K562 (cell line): ENCODE data around the gene TPI1. TPM values are rescaled to one million over a fixed set of nuclear protein-coding genes. Genes with fewer than 3 reads are reported as not detected.

Experiments
- ATAC-seq: fragments of 200-7000 bp; cut with Tn5 transposase; 3 replicates; pipeline ENCODE4 v1.9.1; 2020; ENCODE audit warnings: moderate library complexity
- BruUV-seq: library from RNA; stranded (reverse); fragments of 400-500 nt; replicated peaks from 2 replicates; lab custom pipeline; 2021; lab: Mats Ljungman, UMichigan
- CTCF ChIA-PET: fragments of 300-600 bp; formaldehyde crosslinking; extraction: SDS; loops from one replicate; lab custom pipeline; 2021; ENCODE audit warnings: low intra/inter-chr PET ratio; lab: Yijun Ruan, JAX
- POLR2A ChIA-PET: fragments of 300-600, 350-650 bp; sonication (Branson Sonifier 250); formaldehyde crosslinking; extraction: SDS; loops from one replicate; lab custom pipeline; 2021; ENCODE audit warnings: antibody characterized with exemption, inconsistent platforms; lab: Yijun Ruan, JAX
- DNase-seq, 4 experiments: peaks; one replicate each; pipeline versions ENCODE4 v3.0.0 to v3.0.0-alpha.2; 2011 to 2018; ENCODE audit warnings: low spot score in 3 of 4, mixed read lengths in 3 of 4; ENCODE audit errors: extremely low read depth in 1 of 4
- FAIRE-seq: peaks from 2 replicates; lab custom pipeline; 2011; peaks lifted over from hg19 to GRCh38; lab: Jason Lieb, UNC
- H2AFZ ChIP-seq: 2 replicates; pipeline ENCODE4 v1.6.0; 2011; ENCODE audit warnings: low read depth, low read length, control low read depth, inconsistent platforms
- H3K27ac ChIP-seq: fragments of 200-600 bp; 3 replicates; pipeline ENCODE4 v1.8.0; 2011; ENCODE audit warnings: low read depth, mild to moderate bottlenecking, control low read depth, inconsistent platforms, low read length, moderate library complexity, mixed read lengths; ENCODE audit errors: extremely low read depth
- H3K27me3 ChIP-seq, 2 experiments: fragments of 300-600 bp in 1 of 2; 2 replicates in 1 of 2; 3 replicates in 1 of 2; pipeline versions ENCODE4 v1.6.0 to v1.8.0; 2011; ENCODE audit warnings: inconsistent platforms in 2 of 2, low read length in 2 of 2, mild to moderate bottlenecking in 1 of 2, mixed read lengths in 1 of 2, moderate library complexity in 1 of 2; ENCODE audit not compliant: control insufficient read depth in 2 of 2, insufficient read depth in 2 of 2
- H3K36me3 ChIP-seq: fragments of 300-600 bp; 3 replicates; pipeline ENCODE4 v1.8.0; 2011; ENCODE audit warnings: mild to moderate bottlenecking, low read length, inconsistent platforms; ENCODE audit not compliant: control insufficient read depth, insufficient read depth
- H3K4me1 ChIP-seq, 2 experiments: fragments of 200-600 bp in 1 of 2; replicated peaks in 1 of 2; 2 replicates in 1 of 2; 3 replicates in 1 of 2; pipeline versions ENCODE4 v1.5.1 to v1.8.0; 2011; ENCODE audit warnings: inconsistent platforms in 2 of 2, low read length in 2 of 2, mild to moderate bottlenecking in 1 of 2, mixed read lengths in 1 of 2, moderate library complexity in 1 of 2; ENCODE audit not compliant: control insufficient read depth in 2 of 2, insufficient read depth in 2 of 2
- H3K4me2 ChIP-seq: 2 replicates; pipeline ENCODE4 v1.6.1; 2011; ENCODE audit warnings: low read length, control low read depth, inconsistent platforms, mixed read lengths; ENCODE audit not compliant: insufficient read depth
- H3K4me3 ChIP-seq: fragments of 200-600 bp; sonication (generic), shearing (Covaris generic); 2 replicates; pipeline ENCODE4 v1.5.1; 2016; ENCODE audit warnings: control low read depth, inconsistent platforms
- H3K79me2 ChIP-seq: fragments of 200-600 bp; 3 replicates; pipeline ENCODE4 v1.8.0; 2011; ENCODE audit warnings: low read length, inconsistent platforms; ENCODE audit not compliant: control insufficient read depth, insufficient read depth
- H3K9ac ChIP-seq, 2 experiments: 2 replicates each; pipeline versions ENCODE4 v1.6.0 to v1.6.1; 2011; ENCODE audit warnings: low read depth in 2 of 2, low read length in 2 of 2, control low read depth in 1 of 2, inconsistent platforms in 1 of 2, mild to moderate bottlenecking in 1 of 2, mixed read lengths in 1 of 2; ENCODE audit not compliant: insufficient read depth in 1 of 2
- H3K9me1 ChIP-seq: one replicate; pipeline ENCODE4 v1.6.0; 2011; ENCODE audit warnings: inconsistent platforms, mild to moderate bottlenecking, low read length, moderate library complexity; ENCODE audit not compliant: control insufficient read depth, insufficient read depth
- H3K9me3 ChIP-seq: replicated peaks from 2 replicates; pipeline ENCODE4 v1.5.1; 2011; ENCODE audit warnings: low read depth, low read length, inconsistent platforms; ENCODE audit not compliant: control insufficient read depth, insufficient read depth
- H4K20me1 ChIP-seq: replicated peaks from 2 replicates; pipeline ENCODE4 v1.6.1; 2011; ENCODE audit warnings: low read length, inconsistent platforms, mixed read lengths; ENCODE audit not compliant: control insufficient read depth, insufficient read depth
- ARID3B ChIP-seq: fragments of 250-450 bp; sonication (Bioruptor Pico); IDR thresholded peaks from 2 replicates; pipeline ENCODE4 v1.4.0; 2020; ENCODE audit warnings: borderline replicate concordance
- CXXC5 ChIP-seq: fragments of 250-450 bp; sonication (Bioruptor Pico); IDR thresholded peaks from 2 replicates; pipeline ENCODE4 v1.8.0; 2022; ENCODE audit warnings: inconsistent platforms, mild to moderate bottlenecking, moderate library complexity
- E2F4 ChIP-seq: sonication (generic); formaldehyde crosslinking; IDR thresholded peaks from 2 replicates; pipeline ENCODE4 v1.8.0; 2022; ENCODE audit warnings: mild to moderate bottlenecking, low read depth, missing genetic modification reagents
- MED1 ChIP-seq: sonication (generic); formaldehyde crosslinking; IDR thresholded peaks from 2 replicates; pipeline ENCODE4 v1.8.1; 2023; ENCODE audit warnings: missing genetic modification reagents, borderline replicate concordance
- MEF2A ChIP-seq: IDR thresholded peaks from 2 replicates; pipeline ENCODE4 v1.6.1; 2011; ENCODE audit warnings: low read depth, mild to moderate bottlenecking, low read length, moderate library complexity; ENCODE audit not compliant: control insufficient read depth
- MYBL2 ChIP-seq, 2 experiments: fragments of 450-650 bp in 1 of 2; sonication (generic) in 1 of 2; formaldehyde crosslinking in 1 of 2; IDR thresholded peaks; 2 replicates each; pipeline versions ENCODE4 v1.6.1 to v1.8.1; 2017 to 2022; ENCODE audit warnings: borderline replicate concordance in 1 of 2, inconsistent platforms in 1 of 2, low read depth in 1 of 2, mild to moderate bottlenecking in 1 of 2, missing genetic modification reagents in 1 of 2, moderate library complexity in 1 of 2
- NCOA2 ChIP-seq, 2 experiments: fragments of 450-650 bp; IDR thresholded peaks; 2 replicates each; pipeline ENCODE4 v1.6.1; 2018; ENCODE audit warnings: mild to moderate bottlenecking in 2 of 2, moderate library complexity in 1 of 2; ENCODE audit not compliant: partially characterized antibody in 2 of 2
- NFIC ChIP-seq: fragments of 450-650 bp; IDR thresholded peaks from 2 replicates; pipeline ENCODE4 v1.6.1; 2017; ENCODE audit warnings: mild to moderate bottlenecking, inconsistent platforms
- VEZF1 ChIP-seq: fragments of 200-800 bp; sonication (Bioruptor generic); IDR thresholded peaks from 2 replicates; pipeline ENCODE4 v1.6.1; 2017; ENCODE audit warnings: missing genetic modification characterization, missing compliant biosample characterization
- ZNF140 ChIP-seq: fragments of 250-450 bp; sonication (Bioruptor Pico); IDR thresholded peaks from 2 replicates; pipeline ENCODE4 v1.8.0; 2021; ENCODE audit warnings: moderate library complexity, mild to moderate bottlenecking, inconsistent platforms
- ZNF263 ChIP-seq: sonication (generic); formaldehyde crosslinking; IDR thresholded peaks from 2 replicates; pipeline ENCODE4 v1.8.0; 2022; ENCODE audit warnings: mild to moderate bottlenecking, missing genetic modification reagents, borderline replicate concordance
- ZNF3 ChIP-seq: fragments of 250-450 bp; sonication (Bioruptor Pico); IDR thresholded peaks from 2 replicates; pipeline ENCODE4 v1.5.0; 2021; ENCODE audit warnings: mild to moderate bottlenecking, moderate library complexity
- ZNF41 ChIP-seq: fragments of 250-450 bp; sonication (Bioruptor Pico); conservative IDR thresholded peaks from 2 replicates; pipeline ENCODE4 v1.4.0; 2020; ENCODE audit warnings: mild to moderate bottlenecking
- WGBS: fragments of 100-300 bp; shearing (Covaris generic); methylation state at CpG from one replicate; pipeline ENCODE4 v1.1.6; 2016; ENCODE audit warnings: low coverage, mixed read lengths; ENCODE audit not compliant: insufficient coverage; ENCODE audit errors: missing lambda C conversion rate; 5-methylcytosine and 5-hydroxymethylcytosine counted together
- in situ Hi-C: fragments of 300-500 bp; cut with MboI; formaldehyde crosslinking; loops from 4 replicates; pipeline ENCODE4 v1.15.0; 2018; ENCODE audit warnings: inconsistent platforms, mixed read lengths
- intact Hi-C: fragments of 100-400 bp; cut with micrococcal nuclease; formaldehyde crosslinking; loops from 2 replicates; pipeline ENCODE4 v1.14.2; 2022
- polyA plus RNA-seq, 8 experiments: library from polyadenylated mRNA; depleted of rRNA in 4 of 8; stranded (reverse) in 5 of 8; unstranded in 3 of 8; fragments of >200 nt; fragmentation: Nextera tagmentation in 2 of 8; fragmentation: Illumina TruSeq in 1 of 8; extraction: Ambion mirVana in 2 of 8; extraction: Trizol in 1 of 8; gene quantifications; 2 replicates each; pipeline versions ENCODE4 v1.2.1 to v1.2.3, GENCODE V29; 2011 to 2014; ENCODE audit warnings: inconsistent platforms in 1 of 8, missing spikeins in 1 of 8
- total RNA-seq, 7 experiments: library from RNA; depleted of rRNA in 6 of 7; stranded (reverse); fragments of >200 nt in 6 of 7; fragmentation: Illumina TruSeq in 2 of 7; extraction: Trizol in 2 of 7; gene quantifications; 2 replicates each; pipeline versions ENCODE4 v1.2.1 to v1.2.3, GENCODE V29; 2011 to 2021; ENCODE audit warnings: low replicate concordance in 1 of 7
- TF ChIP-seq, protein P1 (sequence below): fragments of 250-450 bp; sonication (Bioruptor Pico); IDR thresholded peaks from 2 replicates; pipeline ENCODE4 v1.8.0; 2022; ENCODE audit warnings: moderate library complexity, mild to moderate bottlenecking, inconsistent platforms

The TPI1 gene
- total and polyA plus RNA-seq, 9 of the 15 experiments (the other 6 are each of a cell fraction or from before 2014, with no cell fraction given): 662 to 4,971 (median 892) TPM

GRCh38 chr12:6821591-6822425 is 45.5 kb upstream of the TPI1 start, which contains the start of gene GPR162:
TSS of gene GPR162 (plus strand) at chr12:6821821. CDS start at chr12:6823899, 2,078 bp downstream.
- peak; percentile 61 to 79 (median 72) for DNase-seq
- TF ChIP-seq E2F4 (CRISPR knock-in tag) (no peak), NCOA2 (IDR thresholded peaks at IDR 0.05; ENCODE audit: partially characterized antibody in 2 of 2) (no peak), ZNF263 (CRISPR knock-in tag) (peak; percentile 89), CXXC5 (CRISPR knock-in tag) (no peak), NFIC (no peak), ZNF41 (CRISPR knock-in tag) (no peak), ZNF140 (no peak), VEZF1 (CRISPR knock-in tag) (peak; percentile 91), MEF2A (no peak), ARID3B (CRISPR knock-in tag) (no peak), MED1 (CRISPR knock-in tag) (no peak), ZNF3 (CRISPR knock-in tag) (no peak), MYBL2 (IDR thresholded peaks at IDR 0.05; ENCODE audit: low read depth) (no peak), MYBL2 (CRISPR knock-in tag; IDR thresholded peaks at IDR 0.05; ENCODE audit: borderline replicate concordance) (no peak)
- TF ChIP-seq, protein P1, sequence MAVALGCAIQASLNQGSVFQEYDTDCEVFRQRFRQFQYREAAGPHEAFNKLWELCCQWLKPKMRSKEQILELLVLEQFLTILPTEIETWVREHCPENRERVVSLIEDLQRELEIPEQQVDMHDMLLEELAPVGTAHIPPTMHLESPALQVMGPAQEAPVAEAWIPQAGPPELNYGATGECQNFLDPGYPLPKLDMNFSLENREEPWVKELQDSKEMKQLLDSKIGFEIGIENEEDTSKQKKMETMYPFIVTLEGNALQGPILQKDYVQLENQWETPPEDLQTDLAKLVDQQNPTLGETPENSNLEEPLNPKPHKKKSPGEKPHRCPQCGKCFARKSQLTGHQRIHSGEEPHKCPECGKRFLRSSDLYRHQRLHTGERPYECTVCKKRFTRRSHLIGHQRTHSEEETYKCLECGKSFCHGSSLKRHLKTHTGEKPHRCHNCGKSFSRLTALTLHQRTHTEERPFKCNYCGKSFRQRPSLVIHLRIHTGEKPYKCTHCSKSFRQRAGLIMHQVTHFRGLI (CRISPR knock-in tag): no peak

More at GRCh38 chr12:6821591-6822425, 45.5 kb upstream of the TPI1 start, which contains the start of gene GPR162:
- peak within 1 kb of the TSS; percentile 68 for H3K4me2 ChIP-seq
- no TSS peak for BruUV-seq
- peak within 1 kb of the TSS; percentile 83 for H2AFZ ChIP-seq
- peak; percentile 61 for ATAC-seq
- H3K27ac ChIP-seq: no peak within 1 kb of the TSS
- FAIRE-seq: no peak
- ChIA-PET CTCF (interaction anchor here (1.3 kb wide), 1 partner anchor 68 kb away, joined by 3 read pairs; no protein-coding TSS in a partner anchor), POLR2A (interaction anchor here (0.6 to 1.1 kb wide), 3 partner anchors 9 to 739 kb away, joined by 3 to 4 read pairs (median 3); partner anchors contain the start of gene MLF2)
- no peaks in the 10 kb centered on the region for H3K9me3 ChIP-seq
- H3K4me3 ChIP-seq: peak within 1 kb of the TSS; percentile 28
- H3K9me1 ChIP-seq: no peaks in the 10 kb centered on the region
- peaks cover 0 to 4% of the 10 kb centered on the region in 2 experiments; a peak in 2 of 5 replicates for H3K27me3 ChIP-seq
- peak within 1 kb of the TSS in 1 of 2 experiments; percentile 88; a peak in 3 of 4 replicates for H3K9ac ChIP-seq
- H3K36me3 ChIP-seq: no peaks in the 10 kb centered on the region
- H3K79me2 ChIP-seq: no peaks in the 10 kb centered on the region
- 0% methylated on average over 3 of the region's 28 CpGs for WGBS
- no peaks in the 10 kb centered on the region for H4K20me1 ChIP-seq
- peaks cover 8 to 27% of the 10 kb centered on the region in 2 experiments; a peak in 4 of 5 replicates for H3K4me1 ChIP-seq
- intact Hi-C loops: loop anchor here (10.0 kb wide), 2 partner anchors 207 to 267 kb away; partner anchors contain the start of gene IFFO1
- in situ Hi-C loops: no loop called here
